ENCODE measurements around the gene SCD.

Gene SCD

GRCh38 chr10:100401631-100402328 lies 54.7 kb downstream of the SCD start:
- no peak for DNase-seq

GRCh38 chr10:100403734-100404133 lies 56.7 kb downstream of the SCD start:
- no peak for DNase-seq

- DNase-seq = no peak
These were observed 66.1 kb downstream of the SCD start for GRCh38 chr10:100413173-100413572.

Data from suppressor macrophage treated with lipopolysaccharide for 4 hours (primary cell).